Omental fat pad (tissue), 4 donors: Measurements from ENCODE around the gene CPEB2. TPM values are rescaled to one million over a fixed set of nuclear protein-coding genes. Genes with fewer than 3 reads are reported as not detected.
A peak's percentile ranks its signal among the peaks of the same experiment; 100 is the strongest.
"Not testable (repeated sequence)": the region's sequence is repeated elsewhere in the genome, so short reads cannot be mapped to it uniquely, and the experiment has no call there.

Experiments used
- ATAC-seq: fragments of 150-250 bp; one replicate; pipeline ENCODE4 v1.9.1; 2016; ENCODE audit warnings: mild to moderate bottlenecking, moderate library complexity; ENCODE audit not compliant: low FRiP score
- DNase-seq: peaks from one replicate; pipeline ENCODE4 v3.0.0-alpha.2; 2019; ENCODE audit warnings: low spot score
- CTCF ChIP-seq, 3 donors: fragments of 450-650 bp; IDR thresholded peaks; one replicate each; pipeline ENCODE4 v1.5.1; 2016 to 2017; ENCODE audit warnings: antibody characterized with exemption in 3 of 3, mild to moderate bottlenecking in 3 of 3, moderate library complexity in 2 of 3
- total RNA-seq, 4 donors: library from RNA; depleted of rRNA; stranded (reverse); fragments of >200 nt; gene quantifications; one replicate each; pipeline ENCODE4 v1.1.0, GENCODE V29; 2016

The CPEB2 gene
- total RNA-seq, 4 donors from 2014 or later, result 12.9 to 24.9 (median 17.4) TPM

- DNase-seq (no peak), ATAC-seq (no peak)
- no peak for TF ChIP-seq CTCF (IDR thresholded peaks at IDR 0.05)
Observed at GRCh38 chr4:15068298-15068697, 66.0 kb downstream of the CPEB2 start.

GRCh38 chr4:15075875-15076274, 73.6 kb downstream of the CPEB2 start:
- no peak for TF ChIP-seq CTCF (IDR thresholded peaks at IDR 0.05)
- no peak for ATAC-seq
- no peak for DNase-seq

GRCh38 chr4:15077969-15078368, 75.7 kb downstream of the CPEB2 start:
- DNase-seq (no peak), ATAC-seq (no peak)
- TF ChIP-seq CTCF (IDR thresholded peaks at IDR 0.05), result no peak

GRCh38 chr4:15078682-15079642, 76.7 kb downstream of the CPEB2 start:
- ATAC-seq, result peak; percentile 28
- DNase-seq, result no peak
- TF ChIP-seq CTCF (IDR thresholded peaks at IDR 0.05), result no peak

GRCh38 chr4:15084780-15085179, 82.5 kb downstream of the CPEB2 start:
- ATAC-seq (no peak), DNase-seq (no peak)
- no peak for TF ChIP-seq CTCF (IDR thresholded peaks at IDR 0.05)

- ATAC-seq, DNase-seq: not testable (repeated sequence)
Observed at GRCh38 chr4:15085762-15086161, 83.5 kb downstream of the CPEB2 start.

- not testable (repeated sequence) for DNase-seq, ATAC-seq
Observed at GRCh38 chr4:15086259-15086658, 84.0 kb downstream of the CPEB2 start.

GRCh38 chr4:15088394-15089035, 86.2 kb downstream of the CPEB2 start:
- no peak for DNase-seq
- TF ChIP-seq CTCF (IDR thresholded peaks at IDR 0.05), result no peak
- ATAC-seq, result no peak
